Activated T-cell treated with anti-CD3 and anti-CD28 coated beads, Interleukin-2, amount 50 U/mL, for 4 hours (primary cell): ENCODE results near the gene PLSCR4. TPM values are rescaled to one million over a fixed set of nuclear protein-coding genes. Genes with fewer than 3 reads are reported as not detected.

Experiments used
- ATAC-seq, 2 donors: fragments of 200-7000 bp; cut with Tn5 transposase; one replicate each; pipeline ENCODE4 v1.10.0; 2021
- DNase-seq: peaks from one replicate; pipeline ENCODE4 v3.0.0-alpha.2; 2020
- H3K27me3 Mint-ChIP-seq: one replicate; pipeline ENCODE4 v1.8.0; 2021; ENCODE audit warnings: low read depth, mixed read lengths
- H3K36me3 Mint-ChIP-seq: one replicate; pipeline ENCODE4 v1.8.0; 2022; ENCODE audit warnings: mixed read lengths; ENCODE audit not compliant: insufficient read depth
- H3K4me1 Mint-ChIP-seq: one replicate; pipeline ENCODE4 v1.8.0; 2021; ENCODE audit warnings: low read depth, mixed read lengths
- H3K4me3 Mint-ChIP-seq: one replicate; pipeline ENCODE4 v1.8.0; 2021; ENCODE audit warnings: mild to moderate bottlenecking, moderate library complexity, mixed read lengths
- H3K9me3 Mint-ChIP-seq: one replicate; pipeline ENCODE4 v1.8.0; 2021; ENCODE audit warnings: mixed read lengths
- total RNA-seq, 3 donors: library from RNA; stranded (reverse); gene quantifications; one replicate each; pipeline ENCODE4 v1.2.1, GENCODE V29; 2021

PLSCR4 gene
- total RNA-seq, 3 donors from 2014 or later = 0.24 TPM; not detected in 2

DNA sequence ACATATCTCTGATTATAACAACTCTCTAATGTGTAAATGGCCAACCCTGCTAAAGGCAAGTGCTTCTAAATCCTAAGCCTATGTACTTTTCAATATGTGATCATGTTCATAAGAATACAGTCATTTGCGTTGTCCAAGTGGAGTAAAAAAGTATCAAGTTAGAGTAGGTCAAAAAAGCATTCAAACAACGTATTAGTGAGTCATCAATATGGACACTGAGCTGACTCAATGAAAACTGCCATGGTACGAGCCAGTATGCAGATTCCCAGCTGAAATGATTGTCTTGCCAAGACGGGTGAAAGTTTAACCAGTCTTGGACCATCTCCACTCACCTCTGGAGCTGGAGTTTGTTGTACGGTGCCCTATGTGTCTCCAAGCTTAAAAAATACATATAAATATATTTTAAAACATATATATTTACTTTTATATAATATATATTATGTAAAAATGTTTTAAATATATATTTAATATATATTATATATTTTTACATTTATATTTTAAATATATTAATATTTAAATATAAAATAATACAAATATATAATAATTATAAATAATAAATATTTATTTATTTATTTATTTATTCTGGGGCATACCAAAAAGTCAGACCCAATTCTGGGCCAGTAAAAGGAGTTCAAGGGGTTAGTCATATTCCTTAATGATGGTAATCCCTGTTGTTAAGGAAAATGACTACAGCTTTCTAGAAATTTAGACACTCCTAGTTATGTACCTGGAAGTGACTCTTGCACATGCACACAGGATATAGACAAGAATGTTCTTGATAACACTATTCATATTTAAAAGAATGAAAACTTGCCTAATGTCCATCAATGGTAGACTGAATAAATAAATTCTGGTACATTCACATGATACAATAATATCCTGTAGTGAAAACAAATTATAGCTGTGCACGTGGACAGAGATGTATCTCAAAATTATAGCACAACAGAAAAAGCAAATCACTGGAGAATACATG is 27.2 kb downstream of the PLSCR4 start:
- no peak overlapping the region for H3K4me3 Mint-ChIP-seq
- no peaks in the 10 kb centered on the region for H3K9me3 Mint-ChIP-seq
- ATAC-seq = no peak
- no peak for DNase-seq
- no peaks in the 10 kb centered on the region for H3K4me1 Mint-ChIP-seq
- no peaks in the 10 kb centered on the region for H3K36me3 Mint-ChIP-seq
- no peaks in the 10 kb centered on the region for H3K27me3 Mint-ChIP-seq

DNA sequence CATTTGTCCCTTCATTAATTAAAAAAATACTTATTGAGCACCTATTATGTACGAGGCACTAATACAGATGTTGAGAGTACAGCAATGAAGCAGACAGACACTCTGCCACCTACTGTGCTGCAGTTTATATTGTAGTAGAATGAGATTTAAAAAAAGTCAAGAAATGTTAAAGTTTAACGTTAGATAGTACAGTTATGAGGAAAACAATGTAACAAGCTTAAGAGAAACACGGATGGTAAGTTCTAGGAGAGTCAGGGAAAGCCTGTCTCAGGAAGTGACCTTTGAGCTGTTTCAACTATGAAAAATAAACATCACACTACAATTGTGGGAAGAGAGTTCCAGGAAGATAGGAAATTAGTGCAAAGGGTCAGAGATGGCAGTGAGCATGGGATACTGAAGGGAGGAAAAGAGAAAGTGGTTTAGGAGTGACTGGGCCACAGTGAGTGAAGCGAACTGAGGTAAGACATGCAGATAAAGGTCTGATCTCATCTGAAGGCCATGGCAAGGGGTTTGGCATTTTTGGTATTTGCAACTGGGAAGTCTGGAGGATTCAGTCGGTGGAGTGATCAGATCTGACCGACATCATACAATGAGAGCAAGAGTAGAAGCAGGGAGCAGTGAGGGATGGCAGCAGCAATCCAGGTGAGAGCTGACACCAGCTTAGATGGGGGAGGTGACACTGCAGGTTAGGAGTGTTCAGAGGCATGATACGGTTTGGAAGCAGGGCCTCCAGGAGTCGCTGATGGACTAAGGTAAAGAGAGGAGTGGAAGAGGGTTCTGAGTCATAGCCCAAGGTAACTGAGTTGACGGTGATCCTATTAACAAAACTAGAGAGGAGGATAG is 28.5 kb downstream of the PLSCR4 start:
- DNase-seq = no peak
- no peaks in the 10 kb centered on the region for H3K27me3 Mint-ChIP-seq
- H3K4me3 Mint-ChIP-seq = no peak overlapping the region
- H3K9me3 Mint-ChIP-seq = no peaks in the 10 kb centered on the region
- H3K36me3 Mint-ChIP-seq = no peaks in the 10 kb centered on the region
- no peaks in the 10 kb centered on the region for H3K4me1 Mint-ChIP-seq
- no peak for ATAC-seq

DNA sequence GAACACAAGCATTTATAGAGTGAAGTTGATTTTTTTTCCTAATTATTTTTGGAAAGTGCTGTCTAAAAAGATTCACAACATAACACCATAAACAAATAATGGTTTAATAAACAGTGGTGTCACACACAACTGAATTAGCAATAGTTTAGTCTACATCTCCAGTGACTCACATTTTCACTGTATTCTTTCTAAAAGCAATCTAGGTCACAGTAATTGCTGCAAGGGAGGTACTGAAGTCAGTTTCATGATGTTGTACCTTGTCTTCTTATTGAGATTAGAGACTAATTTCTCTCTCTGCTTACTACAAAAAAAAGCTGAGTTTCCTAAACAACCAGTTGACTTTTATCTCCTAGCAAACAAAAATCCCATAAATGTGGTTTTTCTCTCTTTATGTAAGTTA is 29.6 kb downstream of the PLSCR4 start:
- Mint-ChIP-seq H3K4me1 (no peaks in the 10 kb centered on the region), H3K27me3 (no peaks in the 10 kb centered on the region), H3K36me3 (no peaks in the 10 kb centered on the region), H3K4me3 (no peak overlapping the region), H3K9me3 (no peaks in the 10 kb centered on the region)
- ATAC-seq (no peak), DNase-seq (no peak)

DNA sequence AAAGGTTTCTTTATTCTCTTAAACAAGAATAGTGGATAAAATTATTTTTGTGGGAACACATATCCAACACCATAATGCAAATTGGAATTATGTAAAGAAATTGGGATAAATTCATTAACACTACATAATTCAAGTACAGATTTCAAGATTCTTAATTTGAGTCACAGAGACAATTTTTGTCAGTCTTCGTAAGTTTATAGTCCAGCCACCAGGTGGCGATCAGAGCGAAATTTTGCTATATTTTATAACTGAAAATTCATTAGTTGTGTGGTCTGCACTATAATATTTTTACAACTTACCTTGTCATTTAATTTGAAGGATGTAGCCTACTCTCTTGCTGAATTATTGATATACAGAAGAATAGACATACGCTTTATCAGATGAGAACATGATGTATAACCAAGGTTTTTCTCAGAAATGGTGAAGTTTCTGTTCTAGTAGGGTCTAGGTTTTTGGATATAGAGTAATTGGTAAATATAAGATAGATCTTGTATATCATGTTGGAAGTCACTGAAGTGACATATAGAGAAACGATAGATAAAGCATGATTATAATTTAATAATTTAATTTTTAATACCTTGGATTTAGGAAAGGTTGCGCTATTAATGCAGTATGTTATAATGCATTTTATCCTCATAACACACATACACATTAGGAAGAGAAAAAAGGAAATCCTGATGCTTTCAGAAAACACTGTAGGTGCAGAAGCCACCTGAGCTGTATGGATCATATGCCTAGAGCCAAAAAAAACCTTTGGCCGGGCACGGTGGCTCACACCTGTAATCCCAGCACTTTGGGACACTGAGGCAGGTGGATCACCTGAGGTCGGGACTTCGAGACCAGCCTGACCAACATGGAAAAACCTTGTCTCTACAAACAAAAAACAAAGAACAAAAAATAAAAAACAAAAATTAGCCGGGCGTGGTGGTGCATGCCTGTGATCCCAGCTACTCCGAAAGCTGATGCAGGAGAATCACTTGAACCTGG is 31.7 kb downstream of the PLSCR4 start:
- DNase-seq (peak; percentile 33), ATAC-seq (no peak)
- Mint-ChIP-seq H3K27me3 (no peaks in the 10 kb centered on the region), H3K4me3 (no peak overlapping the region), H3K36me3 (no peaks in the 10 kb centered on the region), H3K4me1 (no peaks in the 10 kb centered on the region), H3K9me3 (no peaks in the 10 kb centered on the region)

DNA sequence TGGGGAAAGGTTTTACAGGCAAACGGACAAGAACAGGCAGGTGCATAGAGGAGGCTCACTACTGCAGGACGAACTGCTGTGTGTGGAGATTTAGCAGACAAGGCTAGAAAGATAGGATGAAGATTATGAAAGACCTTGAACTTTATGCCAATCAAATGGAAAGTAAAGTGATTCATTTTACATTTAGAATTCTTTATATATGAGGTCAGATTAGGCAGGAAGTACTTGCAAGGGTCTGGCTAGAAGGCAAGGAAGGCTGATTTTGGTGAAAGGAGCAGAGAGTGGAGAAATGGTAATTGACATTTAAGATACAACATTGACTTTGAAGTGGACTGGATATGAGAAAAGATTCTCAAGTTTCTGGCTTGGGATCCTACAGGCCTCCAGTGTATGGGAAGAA is 33.6 kb downstream of the PLSCR4 start:
- H3K4me1 Mint-ChIP-seq = no peaks in the 10 kb centered on the region
- H3K27me3 Mint-ChIP-seq = no peaks in the 10 kb centered on the region
- ATAC-seq (no peak), DNase-seq (no peak)
- no peaks in the 10 kb centered on the region for H3K9me3 Mint-ChIP-seq
- no peaks in the 10 kb centered on the region for H3K36me3 Mint-ChIP-seq
- no peak overlapping the region for H3K4me3 Mint-ChIP-seq

DNA sequence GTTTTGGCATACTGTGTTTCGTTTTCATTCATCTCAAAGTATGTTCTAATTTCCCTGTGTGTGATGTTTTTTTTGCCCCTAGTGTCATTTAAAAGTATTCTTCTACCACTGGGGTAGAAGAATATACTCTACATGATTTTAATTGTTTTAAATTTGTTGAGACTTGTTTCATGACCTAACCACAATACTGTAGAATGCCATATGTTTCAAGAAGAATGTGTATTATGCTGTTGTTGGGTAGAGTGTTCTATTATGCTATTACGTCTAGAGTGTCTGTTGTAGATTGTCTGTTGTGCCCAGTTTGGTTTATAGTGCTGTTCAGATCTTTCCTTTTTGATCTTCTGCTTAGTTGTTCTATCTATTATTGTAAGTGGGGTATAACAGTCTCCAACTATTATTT is 36.4 kb downstream of the PLSCR4 start:
- no peak for ATAC-seq

DNA sequence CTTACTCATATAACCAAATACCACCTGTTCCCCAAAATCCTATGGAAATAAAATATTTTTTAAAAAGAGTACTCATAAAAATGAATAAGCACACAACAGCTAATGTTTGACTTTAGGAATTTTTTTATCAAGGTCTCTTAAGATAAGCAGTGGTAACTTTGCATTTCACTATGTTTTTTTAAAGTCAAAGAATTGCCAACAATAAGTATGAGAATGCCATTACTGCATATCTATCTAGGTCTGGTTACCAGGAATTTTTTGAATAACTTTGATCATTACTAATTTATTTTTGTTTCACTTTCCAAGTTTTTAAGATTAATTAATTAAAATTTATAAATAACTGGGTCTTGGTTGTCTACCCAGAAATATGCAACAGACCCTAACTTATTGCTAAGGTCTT is 41.5 kb downstream of the PLSCR4 start:
- DNase-seq (no peak), ATAC-seq (no peak)
- Mint-ChIP-seq H3K9me3 (no peaks in the 10 kb centered on the region), H3K36me3 (no peaks in the 10 kb centered on the region), H3K4me3 (no peak overlapping the region), H3K4me1 (no peaks in the 10 kb centered on the region), H3K27me3 (no peaks in the 10 kb centered on the region)

More for the DNA sequence above, 36.4 kb downstream of the PLSCR4 start:
- Mint-ChIP-seq H3K4me3 (no peak overlapping the region), H3K36me3 (no peaks in the 10 kb centered on the region), H3K27me3 (no peaks in the 10 kb centered on the region), H3K9me3 (no peaks in the 10 kb centered on the region), H3K4me1 (no peaks in the 10 kb centered on the region)
- no peak for DNase-seq

DNA sequence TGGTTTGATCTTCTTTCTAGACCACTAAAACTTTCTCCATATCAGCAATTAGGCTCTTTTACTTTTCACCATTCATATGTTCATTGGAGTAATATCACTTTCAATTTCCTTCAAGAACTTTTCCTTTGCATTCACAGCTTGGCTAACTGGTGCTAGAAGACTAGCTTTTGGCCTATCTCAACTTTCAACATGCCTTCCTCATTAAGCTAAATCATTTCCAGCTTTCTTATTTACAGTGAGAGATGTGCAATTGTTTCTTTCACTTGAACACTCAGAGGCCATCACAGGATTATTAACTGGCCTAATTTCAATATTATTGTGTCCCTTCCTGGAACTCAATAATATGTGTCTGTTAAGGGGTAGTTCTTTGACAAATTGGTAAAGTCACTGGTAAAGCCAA is 47.1 kb downstream of the PLSCR4 start:
- ATAC-seq = no peak
- H3K36me3 Mint-ChIP-seq = no peaks in the 10 kb centered on the region
- no peak overlapping the region for H3K4me3 Mint-ChIP-seq
- DNase-seq = no peak
- no peaks in the 10 kb centered on the region for H3K4me1 Mint-ChIP-seq
- H3K9me3 Mint-ChIP-seq = no peaks in the 10 kb centered on the region
- no peaks in the 10 kb centered on the region for H3K27me3 Mint-ChIP-seq

DNA sequence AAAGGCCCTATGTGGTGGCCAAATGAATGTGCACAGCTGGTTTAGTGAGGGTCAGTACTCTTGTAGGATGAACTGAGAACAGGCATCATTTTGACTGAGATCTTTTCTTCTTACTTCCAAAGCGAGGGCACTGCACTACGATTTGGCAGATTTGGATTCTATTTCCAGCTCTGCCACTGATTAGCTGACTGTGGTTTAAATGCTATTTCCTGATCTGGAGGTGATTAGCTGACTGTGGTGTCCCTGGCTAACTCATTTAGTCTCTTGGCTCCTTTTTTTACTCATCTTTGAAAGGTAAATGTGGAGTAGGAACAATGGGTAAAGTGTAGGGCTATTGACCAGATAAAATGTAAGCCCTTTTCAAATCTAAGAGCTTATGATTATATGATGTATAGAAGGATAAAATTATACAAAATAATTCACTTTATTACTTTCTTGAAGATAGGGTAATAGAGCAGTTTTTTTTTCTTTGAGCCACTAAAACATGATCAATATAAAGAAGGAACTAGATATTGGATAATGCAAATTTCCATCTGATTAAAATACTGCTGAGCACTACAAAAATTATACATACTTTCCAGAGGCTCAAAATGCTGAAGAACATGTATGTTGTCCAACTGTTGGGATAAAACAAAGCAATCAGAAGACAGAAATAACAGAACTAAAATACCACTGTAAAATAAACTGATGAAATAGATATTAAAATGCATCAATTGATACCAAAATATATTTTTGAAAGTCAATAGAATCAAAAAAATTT is 50.3 kb downstream of the PLSCR4 start:
- H3K27me3 Mint-ChIP-seq = peaks cover 4% of the 10 kb centered on the region
- H3K4me3 Mint-ChIP-seq = no peak overlapping the region
- no peaks in the 10 kb centered on the region for H3K9me3 Mint-ChIP-seq
- DNase-seq = no peak
- H3K36me3 Mint-ChIP-seq = no peaks in the 10 kb centered on the region
- H3K4me1 Mint-ChIP-seq = no peaks in the 10 kb centered on the region
- ATAC-seq = no peak

DNA sequence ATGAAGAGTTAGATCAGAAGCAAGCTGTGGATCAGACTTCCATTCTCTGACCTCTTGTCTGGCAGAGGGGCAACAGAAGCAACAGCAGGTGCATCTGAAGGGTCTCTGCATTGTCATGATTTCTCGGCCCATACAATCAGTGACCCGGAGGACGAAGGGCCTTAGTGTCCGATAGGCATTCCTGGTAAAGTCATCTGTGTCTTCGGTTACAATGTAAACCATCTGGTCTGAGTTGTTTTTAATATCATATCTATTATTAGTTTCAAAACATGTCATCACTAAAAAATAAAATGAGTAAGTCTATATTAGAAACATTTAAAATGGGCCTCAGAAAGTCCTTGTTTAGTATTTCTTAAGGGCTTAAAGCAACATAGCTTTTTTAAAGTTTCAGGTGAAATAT is 51.1 kb downstream of the PLSCR4 start:
- Mint-ChIP-seq H3K27me3 (peaks cover 4% of the 10 kb centered on the region), H3K4me3 (no peak overlapping the region), H3K36me3 (no peaks in the 10 kb centered on the region), H3K9me3 (no peaks in the 10 kb centered on the region), H3K4me1 (no peaks in the 10 kb centered on the region)
- DNase-seq (no peak), ATAC-seq (no peak)

DNA sequence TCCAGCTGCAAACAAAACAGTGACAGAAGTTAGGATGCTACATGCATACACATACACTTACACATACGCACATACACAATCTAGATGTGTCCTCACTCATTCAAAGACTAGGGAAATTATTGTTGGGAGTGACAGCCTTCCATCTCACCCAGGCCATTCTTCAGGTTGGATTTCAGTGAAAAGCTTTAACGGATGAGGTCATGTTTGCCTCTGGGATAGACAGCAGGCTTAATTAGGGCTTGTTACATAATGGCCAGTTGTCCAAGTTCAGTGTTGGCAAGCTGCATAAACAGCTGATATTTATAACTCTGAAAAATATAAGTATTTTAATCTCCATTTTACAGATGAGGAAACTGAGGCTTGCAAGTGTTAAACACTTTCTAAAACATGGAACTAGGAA is 54.1 kb downstream of the PLSCR4 start:
- ATAC-seq (no peak), DNase-seq (no peak)
- Mint-ChIP-seq H3K9me3 (no peaks in the 10 kb centered on the region), H3K27me3 (peaks cover 4% of the 10 kb centered on the region), H3K4me1 (no peaks in the 10 kb centered on the region), H3K4me3 (no peak overlapping the region), H3K36me3 (no peaks in the 10 kb centered on the region)

DNA sequence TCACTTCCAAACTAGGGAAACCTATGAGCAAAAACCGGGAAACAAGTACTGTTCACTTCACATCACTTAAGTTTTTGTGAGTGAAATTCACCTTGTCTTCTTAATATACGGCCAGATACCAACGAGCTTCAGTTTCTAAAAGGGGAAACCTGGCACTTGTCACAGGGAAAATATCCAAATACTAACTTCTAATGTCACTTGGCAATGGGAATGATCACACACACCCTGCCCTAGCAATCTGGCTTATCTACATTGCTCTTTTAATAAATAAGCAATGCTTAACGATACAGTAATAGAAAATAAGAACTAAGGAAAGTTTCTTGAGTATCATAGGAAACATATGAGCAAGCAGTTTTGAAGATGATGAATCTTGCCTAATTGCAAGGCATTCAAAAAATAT is 55.3 kb downstream of the PLSCR4 start:
- no peaks in the 10 kb centered on the region for H3K4me1 Mint-ChIP-seq
- no peak for DNase-seq
- no peak for ATAC-seq

DNA sequence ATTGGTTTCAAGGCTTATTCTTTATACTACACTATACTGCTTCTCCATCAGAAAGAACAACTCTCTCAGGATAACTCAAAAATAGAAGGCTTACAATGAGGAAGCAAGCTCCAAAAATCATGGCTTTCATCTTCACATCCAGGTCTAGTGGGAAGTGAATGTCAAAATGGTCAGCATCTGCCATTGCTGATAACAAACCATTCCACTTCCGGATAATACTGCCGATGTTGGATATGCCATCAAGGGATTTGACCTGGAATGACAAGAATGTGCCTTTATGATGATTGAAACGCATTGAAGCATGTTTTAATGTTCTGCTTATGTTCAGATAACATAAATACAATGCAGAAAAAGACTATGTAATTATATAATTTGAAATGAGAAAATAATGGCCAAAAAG is 55.9 kb downstream of the PLSCR4 start:
- H3K4me3 Mint-ChIP-seq = no peak overlapping the region
- H3K4me1 Mint-ChIP-seq = no peaks in the 10 kb centered on the region
- DNase-seq (no peak), ATAC-seq (no peak)
- peaks cover 4% of the 10 kb centered on the region for H3K27me3 Mint-ChIP-seq
- H3K9me3 Mint-ChIP-seq = no peaks in the 10 kb centered on the region
- H3K36me3 Mint-ChIP-seq = no peaks in the 10 kb centered on the region

More for the DNA sequence above, 55.3 kb downstream of the PLSCR4 start:
- Mint-ChIP-seq H3K4me3 (no peak overlapping the region), H3K9me3 (no peaks in the 10 kb centered on the region), H3K36me3 (no peaks in the 10 kb centered on the region), H3K27me3 (peaks cover 4% of the 10 kb centered on the region)
